NCI-H345 treated with DMSO at 0.1 percent for 48 hours (cell line): ENCODE results near the gene SMYD3.
"Not testable (repeated sequence)": the region's sequence is repeated elsewhere in the genome, so short reads cannot be mapped to it uniquely, and the experiment has no call there.

Experiments used
- DNase-seq: peaks from one replicate; lab custom pipeline; 2025; ENCODE audit not compliant: unreplicated experiment; lab: John Stamatoyannopoulos, UW

The SMYD3 gene

DNA sequence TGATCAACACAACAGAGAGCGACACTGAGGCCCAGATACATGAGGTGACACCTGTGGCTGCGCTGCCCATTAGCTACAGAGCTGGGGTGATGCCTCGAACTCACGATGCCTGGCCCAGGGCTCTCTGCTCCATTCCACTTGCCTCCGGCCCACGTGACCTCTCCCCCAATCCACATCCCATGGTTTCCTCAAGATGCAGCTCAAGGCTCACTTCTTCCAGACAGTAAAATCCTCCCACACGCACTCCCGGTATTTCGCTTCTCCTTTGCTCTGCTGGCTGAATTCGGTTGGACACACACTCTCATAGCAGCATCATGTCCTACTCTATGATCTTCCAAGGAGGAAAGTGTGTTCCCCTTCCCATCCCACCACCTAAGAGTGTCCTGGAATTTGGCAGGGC, 679.8 kb downstream of the SMYD3 start:
- DNase-seq = no peak

DNA sequence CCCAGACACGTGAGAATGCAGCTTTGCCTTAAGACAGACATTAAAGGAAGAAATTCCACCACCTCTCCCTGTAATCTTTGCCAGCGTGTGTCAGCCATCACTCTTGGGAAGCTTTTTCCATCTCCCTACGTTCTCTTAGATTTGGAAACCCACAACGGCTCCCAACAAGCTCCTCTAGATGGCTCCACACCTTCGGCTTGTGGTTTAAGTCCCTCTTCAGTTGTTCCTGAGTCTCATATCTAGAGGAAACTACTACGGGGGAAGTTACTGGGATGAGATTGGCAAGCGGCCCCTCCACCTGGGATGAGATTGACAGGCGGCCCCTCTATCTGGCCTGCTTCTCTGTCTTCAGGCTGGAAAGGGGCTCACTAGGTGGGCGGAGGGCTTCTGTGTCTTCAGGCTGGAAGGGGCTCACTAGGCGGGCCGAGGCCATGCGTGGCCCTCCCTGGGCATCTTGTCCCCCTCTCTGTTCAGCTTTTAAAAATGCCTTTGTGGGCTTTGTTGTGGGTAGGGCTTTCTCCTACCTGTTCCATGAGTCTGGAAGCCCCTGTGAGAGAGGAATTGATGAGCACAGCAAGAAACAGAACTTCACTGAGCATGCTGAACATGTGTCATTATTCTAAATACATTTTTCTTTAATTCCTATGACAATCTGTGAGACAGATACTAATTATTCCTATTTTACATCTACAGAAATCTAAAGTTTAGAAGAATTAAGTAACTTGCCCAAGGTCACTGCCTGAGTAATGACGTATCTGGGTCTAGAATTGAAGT, 681.8 kb downstream of the SMYD3 start:
- DNase-seq = no peak

- DNase-seq = no peak
Measured at GRCh38 chr1:245823408-245824147, 683.5 kb downstream of the SMYD3 start.

DNA sequence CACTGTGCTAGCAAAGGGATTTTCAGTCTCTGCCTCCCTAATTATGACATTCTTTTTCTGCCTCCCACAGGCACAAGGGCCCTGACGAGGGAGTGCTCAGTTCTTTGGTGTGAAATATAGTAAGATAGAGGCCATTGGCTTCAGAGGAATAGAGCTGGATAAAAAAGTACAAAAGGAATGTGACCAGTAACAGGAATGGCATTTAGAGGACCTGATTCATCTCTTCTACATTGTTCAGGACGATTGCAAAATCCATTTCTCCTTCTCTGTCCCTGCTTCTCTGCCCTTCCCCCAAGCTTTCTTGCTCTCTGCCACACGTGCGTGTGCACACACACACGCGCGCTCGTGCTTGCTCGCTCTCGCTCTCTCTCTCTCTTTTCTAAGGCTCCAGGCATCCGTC, 684.1 kb downstream of the SMYD3 start:
- DNase-seq = no peak

DNA sequence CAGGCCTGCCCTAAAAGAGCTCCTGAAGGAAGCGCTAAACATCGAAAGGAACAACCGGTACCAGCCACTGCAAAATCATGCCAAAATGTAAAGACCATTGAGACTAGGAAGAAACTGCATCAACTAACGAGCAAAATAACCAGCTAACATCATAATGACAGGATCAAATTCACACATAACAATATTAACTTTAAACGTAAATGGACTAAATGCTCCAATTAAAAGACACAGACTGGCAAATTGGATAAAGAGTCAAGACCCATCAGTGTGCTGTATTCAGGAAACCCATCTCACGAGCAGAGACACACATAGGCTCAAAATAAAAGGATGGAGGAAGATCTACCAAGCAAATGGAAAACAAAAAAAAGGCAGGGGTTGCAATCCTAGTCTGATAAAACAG, 688.7 kb downstream of the SMYD3 start:
- not testable (repeated sequence) for DNase-seq

DNA sequence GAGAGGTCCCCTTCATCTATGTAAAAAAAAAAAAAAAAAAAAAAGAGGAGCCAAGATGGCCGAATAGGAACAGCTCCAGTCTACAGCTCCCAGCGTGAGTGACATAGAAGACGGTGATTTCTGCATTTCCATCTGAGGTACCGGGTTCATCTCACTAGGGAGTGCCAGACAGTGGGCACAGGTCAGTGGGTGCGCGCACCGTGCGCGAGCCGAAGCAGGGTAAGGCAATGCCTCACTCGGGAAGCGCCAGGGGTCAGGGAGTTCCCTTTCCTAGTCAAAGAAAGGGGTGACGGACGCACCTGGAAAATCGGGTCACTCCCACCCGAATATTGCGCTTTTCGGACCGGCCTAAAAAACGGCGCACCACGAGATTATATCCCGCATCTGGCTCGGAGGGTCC, 690.6 kb downstream of the SMYD3 start:
- not testable (repeated sequence) for DNase-seq

GRCh38 chr1:245814651-245815050, 692.4 kb downstream of the SMYD3 start:
- DNase-seq = no peak

DNA sequence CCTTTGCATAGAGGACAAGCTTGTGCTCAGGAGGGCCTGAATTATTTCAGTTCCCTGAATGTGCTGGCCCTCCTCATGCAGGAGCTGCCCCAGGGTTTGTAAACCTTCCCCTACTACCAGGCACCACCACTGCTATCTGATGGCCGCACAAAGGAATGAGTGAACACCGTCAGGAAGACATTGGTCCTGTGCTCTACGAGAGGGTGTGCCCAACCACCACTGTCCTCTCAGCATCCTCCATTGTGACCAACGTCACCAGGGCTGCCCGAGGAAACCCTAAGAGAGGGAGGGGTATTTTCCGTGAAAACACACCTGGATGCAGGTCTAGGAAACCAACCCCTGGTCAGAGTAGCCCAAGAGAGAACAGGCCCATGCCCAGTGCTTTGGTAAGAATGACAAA, 694.8 kb downstream of the SMYD3 start:
- DNase-seq = no peak

DNA sequence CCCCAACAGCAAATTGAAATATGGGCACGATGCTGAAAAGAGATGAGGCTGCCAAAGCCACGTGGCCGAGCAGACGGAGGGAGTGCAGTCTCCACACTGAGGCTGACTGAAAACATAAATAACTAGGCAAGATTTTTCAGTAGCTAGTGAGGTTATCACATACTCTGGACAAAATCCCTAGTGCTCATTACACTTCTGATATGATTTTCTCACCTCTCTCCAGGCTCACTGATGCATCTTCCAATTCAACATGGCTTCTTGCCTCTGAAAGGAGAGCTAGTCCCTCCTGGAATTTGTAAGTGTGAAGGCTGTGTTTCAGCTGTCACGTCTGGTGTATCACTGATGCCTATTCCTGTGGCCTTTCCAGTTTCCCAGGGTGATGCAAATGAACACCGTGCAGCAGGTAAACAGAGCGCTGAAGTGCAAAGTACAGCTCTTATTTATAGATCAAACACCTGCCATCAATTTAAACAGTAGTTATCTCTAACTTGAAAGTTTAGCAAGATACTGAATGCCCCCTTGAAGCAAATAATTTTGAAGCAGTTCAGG, 696.2 kb downstream of the SMYD3 start:
- DNase-seq = peak; percentile 57

DNA sequence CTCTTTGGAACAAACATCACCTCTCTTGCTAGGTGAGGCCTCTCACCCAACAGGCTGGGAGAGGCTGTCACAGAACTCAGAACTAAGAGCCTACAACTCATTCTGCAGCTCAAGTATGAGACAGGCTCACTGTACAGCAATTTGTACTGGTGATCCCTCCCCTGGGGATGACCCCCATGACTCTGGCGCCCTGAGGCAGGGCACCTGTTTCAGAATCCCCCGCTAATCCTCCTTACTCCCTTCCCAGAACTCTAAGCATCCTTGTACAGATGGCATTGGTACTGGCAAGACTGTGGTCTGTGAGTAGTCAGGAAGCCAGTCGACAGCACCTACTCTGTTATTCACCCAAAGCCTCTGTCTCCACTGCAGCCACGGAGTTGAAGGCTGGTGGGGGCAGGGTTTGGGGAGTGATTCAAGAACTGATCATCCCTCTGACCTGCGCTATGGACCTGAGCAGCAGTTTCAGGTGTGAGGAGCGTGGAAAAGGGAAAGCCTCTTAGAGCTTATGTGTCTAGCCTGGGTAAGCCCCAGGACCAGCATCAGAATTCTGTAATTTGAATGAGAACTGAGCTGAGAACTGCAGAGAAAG, 696.8 kb downstream of the SMYD3 start:
- no peak for DNase-seq

DNA sequence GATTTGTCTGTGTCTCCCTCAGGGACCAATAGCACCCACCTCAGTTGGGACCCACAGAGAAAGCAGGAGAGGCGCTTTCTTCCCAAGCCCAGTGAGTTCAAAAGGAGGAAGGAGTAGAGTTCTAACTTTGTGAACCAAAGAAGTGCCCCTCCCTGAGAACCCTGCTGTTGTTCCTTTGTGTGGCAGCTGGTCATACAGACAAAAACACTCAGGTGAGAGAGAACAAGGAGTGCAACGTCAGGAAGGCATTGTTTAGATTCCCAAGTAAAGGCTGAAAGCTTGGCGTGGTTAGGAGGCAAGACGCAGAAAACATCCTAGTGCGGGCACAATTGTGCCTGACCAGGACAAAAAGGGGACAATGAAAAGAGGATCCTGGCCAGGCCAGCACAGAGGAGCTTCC, 697.7 kb downstream of the SMYD3 start:
- DNase-seq = no peak

DNA sequence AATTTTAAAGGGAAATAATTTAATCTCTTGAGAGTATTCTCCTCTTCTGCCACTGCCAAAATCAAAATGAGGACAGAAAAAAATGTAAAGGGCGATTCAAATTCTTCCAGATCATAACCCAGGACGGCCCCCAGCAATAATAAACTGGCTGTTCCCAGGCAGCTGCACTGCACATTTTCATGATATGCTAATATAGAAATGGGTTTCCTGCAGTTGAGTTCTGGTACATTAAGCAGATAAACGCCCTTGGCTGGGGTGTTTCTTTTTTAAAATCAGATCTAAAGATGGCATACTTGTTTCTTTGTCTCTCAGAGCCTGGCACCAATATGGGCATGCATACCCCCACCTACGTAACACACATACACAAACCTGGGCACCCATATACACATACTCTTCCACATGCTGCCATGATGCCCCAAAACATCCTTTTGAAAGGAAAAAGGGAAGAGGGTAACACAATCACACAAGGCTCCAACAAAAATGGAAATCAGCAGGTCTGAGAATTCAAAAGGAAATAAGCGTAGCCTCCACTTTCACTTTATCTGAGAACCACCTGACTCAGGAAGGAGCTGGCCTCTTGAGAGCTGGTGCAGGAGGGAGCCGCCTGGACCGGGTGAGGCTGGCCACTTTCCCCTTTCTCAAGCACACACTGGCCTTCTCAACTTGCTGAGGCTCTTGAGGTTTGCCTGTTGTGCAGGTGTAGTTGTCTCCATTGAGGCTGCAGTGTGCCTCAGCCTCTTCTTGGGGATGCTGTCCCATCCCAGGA, 698.9 kb downstream of the SMYD3 start:
- no peak for DNase-seq

DNA sequence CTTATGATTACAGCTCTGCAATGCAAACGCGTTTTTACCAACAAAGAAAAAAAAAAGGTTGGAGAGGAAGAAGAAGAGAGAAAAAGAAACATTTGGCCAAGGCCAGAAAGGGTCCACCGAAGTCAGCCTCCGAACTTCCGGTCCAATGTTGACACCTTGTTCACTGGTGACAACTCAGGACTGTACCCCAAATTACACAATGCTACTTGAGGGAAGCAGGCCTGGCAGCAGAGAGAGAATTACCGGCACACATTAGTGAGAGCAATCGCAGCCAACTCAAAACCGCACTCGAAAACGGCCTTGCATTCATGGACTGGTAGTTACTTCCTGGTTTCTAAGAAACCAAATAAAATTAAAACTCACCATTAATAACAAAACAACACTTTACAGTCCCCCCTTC, 699.8 kb downstream of the SMYD3 start:
- no peak for DNase-seq

- no peak for DNase-seq
Measured at GRCh38 chr1:245805532-245805931, 701.5 kb downstream of the SMYD3 start.

DNA sequence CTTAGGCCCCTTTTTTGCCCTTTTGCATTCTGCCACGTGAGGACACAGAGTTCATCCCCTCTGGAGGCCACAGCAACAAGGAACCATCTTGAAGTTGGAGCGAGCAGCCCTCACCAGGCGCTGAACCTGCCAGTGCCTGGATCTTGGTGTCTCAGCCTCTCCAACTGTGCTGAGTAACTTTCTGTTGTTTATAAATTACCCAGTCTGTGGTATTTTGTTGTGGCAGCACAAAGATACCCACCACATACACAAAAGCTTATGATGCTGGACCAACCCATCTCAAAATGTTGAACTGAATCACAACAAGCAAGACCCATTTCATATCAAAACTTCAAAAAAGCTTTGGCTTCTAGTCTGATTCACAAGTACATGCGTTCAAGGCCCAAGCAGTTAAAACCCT, 702.4 kb downstream of the SMYD3 start:
- DNase-seq = no peak

GRCh38 chr1:245803666-245804037, 703.4 kb downstream of the SMYD3 start:
- DNase-seq = no peak

- no peak for DNase-seq
Measured at GRCh38 chr1:245802941-245803665, 704.0 kb downstream of the SMYD3 start.

GRCh38 chr1:245800901-245801605, 706.0 kb downstream of the SMYD3 start:
- no peak for DNase-seq

- DNase-seq = no peak
Measured at GRCh38 chr1:245798349-245798711, 708.7 kb downstream of the SMYD3 start.
